Kidney epithelial cell (primary cell): ENCODE results near the gene STYXL2. TPM values are rescaled to one million over a fixed set of nuclear protein-coding genes. Genes with fewer than 3 reads are reported as not detected.

Source experiments
- DNase-seq: peaks from one replicate; pipeline ENCODE4 v3.0.0-alpha.2; 2010; ENCODE audit warnings: low read depth
- H3K27me3 ChIP-seq: 2 replicates; pipeline ENCODE4 v1.6.0; 2011; ENCODE audit warnings: low read length; ENCODE audit not compliant: control insufficient read depth, insufficient read depth
- H3K36me3 ChIP-seq: 2 replicates; pipeline ENCODE4 v1.5.1; 2011; ENCODE audit warnings: low read length; ENCODE audit not compliant: control insufficient read depth, insufficient read depth
- H3K4me3 ChIP-seq: 2 replicates; pipeline ENCODE4 v1.5.1; 2011; ENCODE audit warnings: low read depth, mild to moderate bottlenecking, control low read depth, low read length
- total RNA-seq: library from RNA; depleted of rRNA; stranded (reverse); fragments of >200 nt; gene quantifications from 2 replicates; pipeline ENCODE4 v1.2.3, GENCODE V29; 2015
- TF ChIP-seq, protein P1 (sequence below): IDR thresholded peaks from 2 replicates; pipeline ENCODE4 v1.5.1; 2011; ENCODE audit warnings: mild to moderate bottlenecking, moderate library complexity, low read length, control low read depth, inconsistent platforms; ENCODE audit not compliant: insufficient read depth, poor library complexity, severe bottlenecking

STYXL2 gene
- total RNA-seq, 1 donor from 2014 or later, result not detected

DNA sequence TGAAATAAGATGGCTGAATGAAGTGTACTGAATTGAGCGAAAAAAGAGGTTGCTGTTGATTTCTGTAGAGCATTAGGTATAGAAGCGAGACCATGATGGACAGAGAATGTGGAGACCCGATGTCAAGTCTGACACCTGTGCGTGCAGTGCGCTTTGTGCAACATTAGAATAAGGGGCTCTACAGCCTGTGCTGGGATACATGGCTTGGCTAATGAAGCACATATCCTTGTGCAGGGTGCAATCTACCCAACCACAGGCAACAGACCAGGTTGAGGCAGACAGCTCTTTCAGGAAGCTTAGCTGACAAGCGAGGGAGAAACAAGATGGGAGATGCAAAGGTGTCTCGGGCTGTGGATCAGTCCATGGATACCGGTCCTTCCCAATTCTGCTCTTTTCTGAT is 22.6 kb upstream of the STYXL2 start:
- H3K27me3 ChIP-seq, result no peaks in the 10 kb centered on the region
- no peak overlapping the region for H3K4me3 ChIP-seq
- H3K36me3 ChIP-seq, result no peaks in the 10 kb centered on the region
- DNase-seq, result no peak
- TF ChIP-seq, protein P1, sequence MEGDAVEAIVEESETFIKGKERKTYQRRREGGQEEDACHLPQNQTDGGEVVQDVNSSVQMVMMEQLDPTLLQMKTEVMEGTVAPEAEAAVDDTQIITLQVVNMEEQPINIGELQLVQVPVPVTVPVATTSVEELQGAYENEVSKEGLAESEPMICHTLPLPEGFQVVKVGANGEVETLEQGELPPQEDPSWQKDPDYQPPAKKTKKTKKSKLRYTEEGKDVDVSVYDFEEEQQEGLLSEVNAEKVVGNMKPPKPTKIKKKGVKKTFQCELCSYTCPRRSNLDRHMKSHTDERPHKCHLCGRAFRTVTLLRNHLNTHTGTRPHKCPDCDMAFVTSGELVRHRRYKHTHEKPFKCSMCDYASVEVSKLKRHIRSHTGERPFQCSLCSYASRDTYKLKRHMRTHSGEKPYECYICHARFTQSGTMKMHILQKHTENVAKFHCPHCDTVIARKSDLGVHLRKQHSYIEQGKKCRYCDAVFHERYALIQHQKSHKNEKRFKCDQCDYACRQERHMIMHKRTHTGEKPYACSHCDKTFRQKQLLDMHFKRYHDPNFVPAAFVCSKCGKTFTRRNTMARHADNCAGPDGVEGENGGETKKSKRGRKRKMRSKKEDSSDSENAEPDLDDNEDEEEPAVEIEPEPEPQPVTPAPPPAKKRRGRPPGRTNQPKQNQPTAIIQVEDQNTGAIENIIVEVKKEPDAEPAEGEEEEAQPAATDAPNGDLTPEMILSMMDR, result no peak

DNA sequence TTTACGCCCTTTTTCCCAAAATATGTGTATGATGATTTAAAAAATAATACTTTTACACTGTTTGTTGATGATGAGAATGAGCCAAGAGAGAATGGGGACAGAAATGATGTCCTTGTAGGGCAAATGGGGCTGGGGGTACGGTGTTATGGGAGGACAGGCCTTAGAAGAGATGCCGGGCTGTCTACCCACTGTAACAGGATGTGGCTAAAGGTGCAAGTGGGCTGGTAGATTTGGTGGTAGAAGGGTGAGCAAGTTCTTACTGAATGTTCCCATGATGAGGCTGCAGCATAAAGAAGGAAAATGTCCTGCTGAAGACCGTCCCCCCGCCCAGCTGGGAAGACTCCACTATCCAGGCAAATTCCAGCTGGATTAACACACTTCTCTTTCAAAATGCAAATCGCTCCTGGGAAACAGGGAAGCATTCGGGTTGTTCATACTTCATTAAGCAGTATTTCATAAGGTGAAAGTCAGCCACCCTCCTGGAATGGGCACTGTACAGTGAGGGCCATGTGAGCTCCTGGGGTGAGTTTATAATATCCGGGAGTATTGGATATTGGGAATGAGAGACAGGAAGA is 17.7 kb upstream of the STYXL2 start:
- no peaks in the 10 kb centered on the region for H3K36me3 ChIP-seq

DNA sequence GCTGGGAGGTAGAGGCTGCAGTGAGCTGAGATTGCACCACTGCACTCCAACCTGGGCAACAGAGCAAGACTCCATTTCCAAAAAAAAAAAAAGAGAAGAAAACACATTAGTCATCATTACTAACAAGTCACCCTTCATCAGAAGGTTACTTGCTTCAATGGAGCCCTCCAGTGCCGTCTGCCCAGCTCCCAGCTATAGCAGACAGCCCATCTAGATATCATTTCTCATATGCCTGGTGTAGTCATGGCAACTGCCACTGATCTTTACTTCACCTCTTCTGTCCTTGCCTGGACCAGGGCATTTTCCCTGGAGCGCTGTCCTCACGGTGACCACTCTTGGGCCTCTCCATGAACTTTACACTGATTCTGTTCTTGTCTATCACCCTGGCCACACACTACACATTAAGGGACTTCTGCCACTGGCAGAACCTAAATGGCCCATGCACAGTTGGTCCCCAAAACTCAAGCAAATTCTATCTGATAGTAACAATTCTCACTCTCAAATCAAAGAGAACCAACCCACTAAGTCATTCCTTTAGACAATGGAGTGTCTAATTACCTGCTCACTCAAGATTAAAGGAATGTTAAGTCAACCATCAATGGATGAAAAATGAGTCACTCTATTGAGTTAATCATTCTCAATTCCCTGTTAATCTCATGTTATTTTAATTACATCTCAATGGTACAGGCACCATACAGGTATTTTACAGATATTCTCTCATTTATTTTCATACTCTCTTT is 16.6 kb upstream of the STYXL2 start:
- Histone ChIP-seq H3K27me3 (no peaks in the 10 kb centered on the region), H3K4me3 (no peak overlapping the region), H3K36me3 (no peaks in the 10 kb centered on the region)
- peak; percentile 68 for DNase-seq
- TF ChIP-seq, protein P1, result no peak

More for the DNA sequence above, 17.7 kb upstream of the STYXL2 start:
- Histone ChIP-seq H3K27me3 (no peaks in the 10 kb centered on the region), H3K4me3 (no peak overlapping the region)
- peak; percentile 65 for DNase-seq
- TF ChIP-seq, protein P1, result no peak

DNA sequence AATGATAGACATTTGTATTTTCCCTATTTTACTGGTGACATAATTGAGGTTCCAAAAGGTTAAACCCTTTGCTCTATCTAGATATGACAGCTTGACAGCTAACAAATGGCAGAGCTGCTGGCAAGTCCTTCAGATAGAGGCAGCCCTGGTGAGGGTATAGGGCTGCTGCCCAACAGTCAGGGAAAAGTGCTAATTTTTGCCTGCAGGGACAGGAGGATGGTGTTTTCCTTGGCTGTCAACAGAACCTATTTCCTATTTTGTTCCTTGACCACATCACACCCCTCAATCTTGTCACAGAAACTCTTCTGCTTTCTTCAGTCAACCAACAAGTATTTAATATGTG is 16.0 kb upstream of the STYXL2 start:
- H3K4me3 ChIP-seq, result no peak overlapping the region
- no peaks in the 10 kb centered on the region for H3K36me3 ChIP-seq
- H3K27me3 ChIP-seq, result no peaks in the 10 kb centered on the region
- no peak for DNase-seq
- TF ChIP-seq, protein P1, result no peak

DNA sequence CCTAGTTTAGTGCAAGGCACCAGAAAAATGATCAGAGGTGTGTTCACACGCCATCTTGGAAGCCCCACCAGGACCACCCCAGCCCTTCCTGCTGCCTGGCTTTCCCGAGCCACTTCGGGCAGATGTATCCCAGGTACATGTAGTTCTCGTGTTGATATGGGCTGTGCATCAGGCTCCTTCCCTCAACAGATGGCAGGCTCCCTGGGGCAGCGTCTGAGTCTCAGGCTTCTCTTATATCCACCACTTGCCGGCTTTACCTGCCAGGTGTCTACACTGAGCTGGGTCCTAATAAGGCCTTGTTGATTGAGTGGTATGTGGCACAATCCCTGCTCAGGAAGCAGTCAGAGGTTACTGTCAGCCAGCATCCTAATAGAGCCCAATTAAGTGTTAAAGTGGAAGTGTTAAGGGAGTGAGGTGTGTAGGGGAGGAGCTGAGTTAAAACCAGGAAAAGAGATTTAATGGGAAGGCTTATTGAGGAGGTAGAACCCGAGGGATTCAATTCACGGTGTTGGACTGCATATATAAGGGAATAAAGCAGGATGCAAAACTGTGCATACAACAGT is 12.2 kb upstream of the STYXL2 start:
- TF ChIP-seq, protein P1, result no peak
- Histone ChIP-seq H3K27me3 (no peaks in the 10 kb centered on the region), H3K36me3 (no peaks in the 10 kb centered on the region), H3K4me3 (no peak overlapping the region)
- DNase-seq, result no peak
